NK-92 treated with Interleukin-12 subunit alpha and Interleukin-12 subunit beta, amount 100 ng/mL, for 24 hours (cell line): Measurements from ENCODE around the gene SURF6.
"Not testable (repeated sequence)": the region's sequence is repeated elsewhere in the genome, so short reads cannot be mapped to it uniquely, and the experiment has no call there.

Source experiments
- DNase-seq: peaks from one replicate; lab custom pipeline; 2025; lab: John Stamatoyannopoulos, UW

The SURF6 gene

DNA sequence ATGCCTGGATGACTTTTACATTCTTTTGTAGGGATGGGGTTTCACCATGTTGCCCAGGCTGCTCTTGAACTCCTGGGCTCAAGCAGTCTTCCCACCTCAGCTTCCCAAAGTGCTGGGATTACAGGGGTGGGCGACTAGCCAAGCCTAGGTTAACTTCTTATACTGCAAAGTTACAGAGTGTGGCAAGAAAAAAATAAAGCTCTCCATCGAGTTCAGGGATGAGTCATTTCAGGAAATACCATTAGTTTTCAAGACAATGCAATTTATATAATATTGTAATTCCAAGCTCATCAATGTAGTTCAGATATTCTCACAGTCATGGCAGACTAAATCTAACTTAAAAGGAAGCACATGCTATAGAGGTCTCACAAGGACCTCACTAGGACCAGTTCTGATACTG lies 49.5 kb downstream of the SURF6 start:
- DNase-seq, result no peak

DNA sequence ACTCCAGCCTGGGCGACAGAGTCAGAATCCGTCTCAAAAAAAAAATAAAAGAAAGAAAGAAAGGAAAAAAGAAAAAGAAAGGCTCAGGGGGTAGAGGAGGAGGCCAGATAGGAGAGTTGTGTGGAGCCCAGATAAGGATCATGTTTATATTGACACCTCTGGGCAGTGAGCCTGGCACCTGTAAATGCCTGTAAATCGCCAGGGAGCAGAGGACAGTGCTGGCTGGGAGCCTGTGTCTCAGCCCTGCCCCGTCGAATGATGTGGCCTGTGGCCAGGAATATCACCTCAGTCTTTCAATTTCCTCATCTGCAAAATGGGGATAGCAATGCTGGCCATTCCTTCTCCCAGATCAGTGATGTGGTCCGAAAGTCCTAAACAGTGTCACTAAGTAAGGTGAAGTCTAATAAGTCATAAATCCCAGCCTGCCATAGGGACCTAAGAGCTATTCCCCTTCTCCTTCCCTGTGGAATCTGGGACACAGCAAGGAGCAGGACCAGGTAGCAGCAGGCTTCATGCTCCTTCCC lies 50.7 kb downstream of the SURF6 start:
- DNase-seq, result no peak

DNA sequence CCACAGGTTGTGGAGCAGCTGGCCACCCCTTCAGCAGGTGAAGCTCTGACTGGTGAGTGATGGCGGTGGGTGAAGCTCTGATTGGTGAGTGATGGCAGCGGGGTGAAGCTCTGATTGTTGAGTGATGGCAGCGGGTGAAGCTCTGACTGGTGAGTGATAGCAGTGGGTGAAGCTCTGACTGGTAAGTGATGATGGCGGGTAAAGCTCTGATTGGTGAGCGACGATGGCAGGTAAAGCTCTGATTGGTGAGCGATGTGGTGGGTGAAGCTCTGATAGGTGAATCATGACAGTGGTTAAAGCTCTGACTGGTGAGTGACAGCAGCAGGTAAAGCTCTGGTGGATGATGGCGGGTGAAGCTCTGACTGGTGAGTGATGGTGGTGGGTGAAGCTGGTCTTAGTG lies 51.6 kb downstream of the SURF6 start:
- no peak for DNase-seq

DNA sequence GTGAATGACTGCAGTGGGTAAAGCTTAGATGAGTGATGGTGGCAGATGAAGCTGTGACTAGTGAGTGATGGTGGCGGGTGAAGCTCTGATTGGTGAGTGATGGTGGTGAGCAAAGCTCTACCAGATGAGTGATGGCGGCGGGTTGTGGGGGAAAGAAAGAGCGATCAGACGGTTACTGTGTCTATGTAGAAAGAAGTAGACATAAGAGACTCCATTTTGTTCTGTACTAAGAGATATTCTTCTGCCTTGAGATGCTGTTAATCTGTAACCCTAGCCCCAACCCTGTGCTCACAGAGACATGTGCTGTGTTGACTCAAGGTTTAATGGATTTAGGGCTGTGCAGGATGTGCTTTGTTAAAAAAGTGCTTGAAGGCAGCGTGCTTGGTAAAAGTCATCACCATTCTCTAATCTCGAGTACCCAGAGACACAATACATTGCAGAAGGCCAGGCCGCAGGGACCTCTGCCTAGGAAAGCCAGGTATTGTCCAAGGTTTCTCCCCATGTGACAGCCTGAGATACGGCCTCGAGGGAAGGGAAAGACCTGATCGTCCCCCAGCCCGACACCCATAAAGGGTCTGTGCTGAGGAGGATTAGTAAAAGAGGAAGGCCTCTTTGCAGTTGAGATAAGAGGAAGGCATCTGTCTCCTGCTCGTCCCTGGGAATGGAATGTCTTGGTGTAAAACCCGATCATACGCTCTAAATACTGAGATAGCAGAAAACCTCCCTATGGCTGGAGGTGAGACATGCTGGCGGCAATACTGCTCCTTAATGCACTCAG lies 52.5 kb downstream of the SURF6 start:
- not testable (repeated sequence) for DNase-seq

DNA sequence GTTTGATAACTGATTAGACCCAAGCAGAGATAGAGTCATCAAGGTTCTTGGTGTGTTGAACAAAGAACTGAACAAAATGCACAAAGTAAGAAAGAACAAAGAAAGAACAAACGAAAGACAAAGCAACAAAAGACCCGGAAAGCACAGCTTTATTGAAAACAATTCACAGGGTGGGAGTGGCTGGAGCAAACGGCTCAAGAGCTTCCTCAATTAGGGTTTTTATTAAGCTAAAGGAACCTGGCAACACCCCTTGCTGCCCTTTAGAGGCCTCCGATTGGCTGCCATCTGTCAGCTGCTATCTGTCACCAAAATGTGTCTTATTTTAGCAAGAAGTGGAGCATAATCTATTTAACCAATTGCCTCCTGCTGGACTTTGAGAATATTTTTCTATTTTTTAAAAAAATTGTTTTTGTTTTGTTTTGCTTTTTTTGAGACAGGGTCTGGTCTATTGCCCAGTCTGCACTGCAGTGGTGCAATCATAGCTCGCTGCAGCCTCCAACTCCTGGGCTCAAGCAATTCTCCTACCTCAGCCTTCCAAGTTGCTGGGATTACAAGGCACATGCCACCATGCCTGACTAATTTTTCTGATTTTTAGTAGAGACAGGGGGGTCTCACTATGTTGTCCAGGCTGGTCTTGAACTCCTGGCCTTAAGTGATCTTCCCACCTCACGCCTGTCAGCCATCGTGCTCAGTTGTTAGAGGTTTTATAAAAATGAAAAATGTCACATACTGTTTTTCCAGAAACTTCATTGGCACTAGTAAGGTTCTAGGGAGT lies 53.3 kb downstream of the SURF6 start:
- no peak for DNase-seq

DNA sequence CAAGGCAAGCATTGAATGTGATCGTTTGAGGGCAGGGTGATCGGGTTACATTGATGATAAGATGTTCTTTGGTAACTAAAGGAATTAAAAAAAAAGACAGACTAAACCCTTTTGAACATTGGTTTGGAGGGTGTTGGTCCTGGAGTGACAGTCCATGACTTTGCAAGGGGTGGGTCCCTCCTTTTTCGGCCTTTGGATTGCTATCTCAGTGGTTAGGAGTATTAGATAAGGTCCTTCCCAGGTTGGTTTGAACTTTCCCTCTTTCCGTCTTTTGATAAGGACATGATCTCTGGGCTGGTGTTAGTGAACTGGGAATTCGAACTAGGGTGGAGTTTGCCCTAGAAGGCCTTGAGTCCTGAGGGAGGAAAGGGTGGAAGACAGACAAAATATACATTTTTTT lies 55.6 kb downstream of the SURF6 start:
- DNase-seq, result no peak
